Inflammatory macrophage treated with lipopolysaccharide for 1 hour (primary cell): Measurements from ENCODE around the gene TLE3.

Source experiments
- DNase-seq, 2 donors: peaks; one replicate each; pipeline ENCODE4 v3.0.0-alpha.2; 2020 to 2022

Gene TLE3

GRCh38 chr15:69999392-70000085, 98.2 kb downstream of the TLE3 start:
- DNase-seq, result no peak

GRCh38 chr15:69998541-69999391, 99.0 kb downstream of the TLE3 start:
- no peak for DNase-seq

- no peak for DNase-seq
These were observed 99.9 kb downstream of the TLE3 start for GRCh38 chr15:69997813-69998212.
